Hepatocyte (in vitro differentiated cells): ENCODE data around the gene MYO3B.

ENCODE experiments used
- CTCF ChIP-seq: fragments of 200-600 bp; sonication (generic); IDR thresholded peaks from 2 replicates; pipeline ENCODE4 v1.5.1; 2016; ENCODE audit warnings: antibody characterized with exemption, mild to moderate bottlenecking; ENCODE audit not compliant: poor library complexity
- EZH2 ChIP-seq: fragments of 200-600 bp; sonication (generic); IDR thresholded peaks from 2 replicates; pipeline ENCODE4 v1.6.1; 2016; ENCODE audit warnings: antibody characterized with exemption, mild to moderate bottlenecking, borderline replicate concordance
- EZH2phosphoT487 ChIP-seq: fragments of 200-600 bp; sonication (generic); IDR thresholded peaks from one replicate; pipeline ENCODE4 v1.6.1; 2018; ENCODE audit warnings: antibody characterized with exemption, mild to moderate bottlenecking, low read depth, moderate library complexity; ENCODE audit not compliant: unreplicated experiment, severe bottlenecking

- TF ChIP-seq CTCF (no peak), EZH2 (no peak), EZH2phosphoT487 (no peak)
Observed at GRCh38 chr2:170553748-170554147, 375.8 kb downstream of the MYO3B start.
